GM12878 (cell line): Measurements from ENCODE around the gene REV3L. TPM values are rescaled to one million over a fixed set of nuclear protein-coding genes. Genes with fewer than 3 reads are reported as not detected.

Experiments
- ATAC-seq: fragments of 200-7000 bp; cut with Tn5 transposase; 3 replicates; pipeline ENCODE4 v1.9.1; 2020; ENCODE audit warnings: mild to moderate bottlenecking, moderate library complexity
- BruUV-seq: library from RNA; stranded (reverse); fragments of 400-500 nt; replicated peaks from 2 replicates; lab custom pipeline; 2021; lab: Mats Ljungman, UMichigan
- CTCF ChIA-PET: fragments of 300-600 bp; sonication (Branson Sonifier 250); formaldehyde crosslinking; extraction: SDS; loops from one replicate; lab custom pipeline; 2021; ENCODE audit warnings: inconsistent platforms; lab: Yijun Ruan, JAX
- POLR2A ChIA-PET: fragments of 350-600 bp; formaldehyde crosslinking; extraction: SDS; loops from one replicate; lab custom pipeline; 2021; ENCODE audit warnings: inconsistent platforms; lab: Charles Lee
- RAD21 ChIA-PET: fragments of 300-600 bp; sonication (Branson Sonifier 250); formaldehyde crosslinking; loops from one replicate; lab custom pipeline; 2023; ENCODE audit warnings: antibody characterized with exemption; ENCODE audit not compliant: unreplicated experiment; lab: Charles Lee
- SMC1A ChIA-PET: fragments of 300-600 bp; sonication (Branson Sonifier 250); formaldehyde crosslinking; loops from one replicate; lab custom pipeline; 2023; ENCODE audit not compliant: unreplicated experiment, uncharacterized antibody; lab: Charles Lee
- DNase-seq: peaks from one replicate; pipeline ENCODE4 v3.0.0-alpha.2; 2011; ENCODE audit warnings: low read depth, low spot score
- FAIRE-seq: peaks from 3 replicates; lab custom pipeline; 2011; peaks lifted over from hg19 to GRCh38; lab: Jason Lieb, UNC
- H2AFZ ChIP-seq: 2 replicates; pipeline ENCODE4 v1.6.0; 2011; ENCODE audit warnings: low read depth, low read length, control low read depth; ENCODE audit not compliant: control insufficient read depth
- H3K27ac ChIP-seq: 2 replicates; pipeline ENCODE4 v1.5.1; 2011; ENCODE audit warnings: control low read depth; ENCODE audit not compliant: control insufficient read depth, insufficient read depth
- H3K27me3 ChIP-seq, 2 experiments: replicated peaks in 1 of 2; 2 replicates each; pipeline versions ENCODE4 v1.6.0 to v1.6.1; 2011; ENCODE audit warnings: low read length in 1 of 2; ENCODE audit not compliant: control insufficient read depth in 2 of 2, insufficient read depth in 2 of 2
- H3K36me3 ChIP-seq, 2 experiments: 2 replicates each; pipeline ENCODE4 v1.5.1; 2011; ENCODE audit warnings: low read length in 1 of 2; ENCODE audit not compliant: control insufficient read depth in 2 of 2, insufficient read depth in 2 of 2
- H3K4me1 ChIP-seq: 2 replicates; pipeline ENCODE4 v1.6.1; 2011; ENCODE audit warnings: mild to moderate bottlenecking, low read length, moderate library complexity, mixed read lengths; ENCODE audit not compliant: control insufficient read depth, insufficient read depth
- H3K4me2 ChIP-seq: 2 replicates; pipeline ENCODE4 v1.6.0; 2011; ENCODE audit warnings: control low read depth; ENCODE audit not compliant: control insufficient read depth, insufficient read depth
- H3K4me3 ChIP-seq: fragments of 200-600 bp; sonication (generic); 2 replicates; pipeline ENCODE4 v1.5.1; 2016
- H3K79me2 ChIP-seq: 2 replicates; pipeline ENCODE4 v1.6.0; 2011; ENCODE audit warnings: low read length; ENCODE audit not compliant: control insufficient read depth, insufficient read depth
- H3K9ac ChIP-seq: 2 replicates; pipeline ENCODE4 v1.8.0; 2011; ENCODE audit warnings: low read length, control low read depth, mixed read lengths; ENCODE audit not compliant: control insufficient read depth, insufficient read depth
- H3K9me3 ChIP-seq: replicated peaks from 3 replicates; pipeline ENCODE4 v1.5.1; 2011; ENCODE audit warnings: mild to moderate bottlenecking, low read length; ENCODE audit not compliant: control insufficient read depth, insufficient read depth
- H4K20me1 ChIP-seq: 2 replicates; pipeline ENCODE4 v1.6.0; 2011; ENCODE audit not compliant: control insufficient read depth, insufficient read depth
- ATF7 ChIP-seq: fragments of 450-650 bp; IDR thresholded peaks from 2 replicates; pipeline ENCODE4 v1.6.1; 2016; ENCODE audit warnings: low read depth, mild to moderate bottlenecking
- CREM ChIP-seq: IDR thresholded peaks from 2 replicates; pipeline ENCODE4 v1.6.1; 2014; ENCODE audit warnings: antibody characterized with exemption, low read depth
- HDGF ChIP-seq: fragments of 450-650 bp; IDR thresholded peaks from 2 replicates; pipeline ENCODE4 v1.6.1; 2016; ENCODE audit warnings: antibody characterized with exemption
- IKZF1 ChIP-seq: fragments of 450-650 bp; conservative IDR thresholded peaks from 2 replicates; pipeline ENCODE4 v1.6.1; 2017; ENCODE audit warnings: antibody characterized with exemption, mild to moderate bottlenecking
- JUNB ChIP-seq: IDR thresholded peaks from 2 replicates; pipeline ENCODE4 v1.6.1; 2016; ENCODE audit warnings: antibody characterized with exemption, mild to moderate bottlenecking
- NRF1 ChIP-seq: conservative IDR thresholded peaks from 2 replicates; pipeline ENCODE4 v1.6.1; 2011; ENCODE audit warnings: mild to moderate bottlenecking, low read depth, low read length, improper control_type of control experiment
- PAX5 ChIP-seq: IDR thresholded peaks from 2 replicates; pipeline ENCODE4 v1.6.1; 2011; ENCODE audit warnings: low read depth, low read length, borderline replicate concordance
- SMC3 ChIP-seq: IDR thresholded peaks from 2 replicates; pipeline ENCODE4 v1.6.1; 2011; ENCODE audit warnings: low read length, improper control_type of control experiment, borderline replicate concordance
- STAT3 ChIP-seq: IDR thresholded peaks from 2 replicates; pipeline ENCODE4 v1.6.1; 2011; ENCODE audit warnings: low read depth, low read length, improper control_type of control experiment
- WGBS: methylation state at CpG from one replicate; pipeline ENCODE4 v1.1.6; 2016; ENCODE audit warnings: low lambda C conversion rate; ENCODE audit not compliant: insufficient replicate concordance, insufficient coverage; ENCODE audit errors: missing lambda C conversion rate; 5-methylcytosine and 5-hydroxymethylcytosine counted together
- in situ Hi-C: fragments of 300-500 bp; cut with MboI; formaldehyde crosslinking; loops from 9 replicates; pipeline ENCODE4 v1.14.3; 2018; ENCODE audit warnings: mixed read lengths
- intact Hi-C: fragments of 100-400 bp; cut with micrococcal nuclease; formaldehyde crosslinking; loops from one replicate; pipeline ENCODE4 v1.14.2; 2022; ENCODE audit not compliant: unreplicated experiment
- polyA plus RNA-seq, 11 experiments: library from polyadenylated mRNA; depleted of rRNA in 4 of 11; unstranded in 6 of 11; stranded (reverse) in 5 of 11; fragments of >200 nt; fragmentation: Nextera tagmentation in 4 of 11; fragmentation: Illumina TruSeq in 1 of 11; extraction: Ambion mirVana in 4 of 11; extraction: Trizol in 1 of 11; gene quantifications; 1 replicate in 1 of 11; 2 replicates in 10 of 11; pipeline versions ENCODE4 v1.2.1 to v1.2.3, GENCODE V29; 2011 to 2016; ENCODE audit warnings: inconsistent platforms in 2 of 11, missing spikeins in 2 of 11, low read depth in 1 of 11
- total RNA-seq, 4 experiments: library from RNA; depleted of rRNA in 3 of 4; stranded (reverse); fragments of >200 nt in 3 of 4; fragmentation: Illumina TruSeq in 1 of 4; extraction: Trizol in 1 of 4; gene quantifications; 2 replicates each; pipeline versions ENCODE4 v1.2.1 to v1.2.3, GENCODE V29; 2013 to 2021
- TF ChIP-seq, protein P1 (sequence below): IDR thresholded peaks from 2 replicates; pipeline ENCODE4 v1.6.1; 2012; ENCODE audit warnings: mild to moderate bottlenecking, low read depth, low read length
- TF ChIP-seq, protein P2 (sequence below): IDR thresholded peaks from 2 replicates; pipeline ENCODE4 v1.6.1; 2012; ENCODE audit warnings: low read depth, low read length, improper control_type of control experiment
- TF ChIP-seq, protein P3 (sequence below): IDR thresholded peaks from 2 replicates; pipeline ENCODE4 v1.6.1; 2012; ENCODE audit warnings: low read length, inconsistent platforms

The REV3L gene
- total and polyA plus RNA-seq, 10 of the 15 experiments (the other 5 are each of a cell fraction or from before 2014, with no cell fraction given), result 7.6 to 33.6 (median 21.5) TPM

DNA sequence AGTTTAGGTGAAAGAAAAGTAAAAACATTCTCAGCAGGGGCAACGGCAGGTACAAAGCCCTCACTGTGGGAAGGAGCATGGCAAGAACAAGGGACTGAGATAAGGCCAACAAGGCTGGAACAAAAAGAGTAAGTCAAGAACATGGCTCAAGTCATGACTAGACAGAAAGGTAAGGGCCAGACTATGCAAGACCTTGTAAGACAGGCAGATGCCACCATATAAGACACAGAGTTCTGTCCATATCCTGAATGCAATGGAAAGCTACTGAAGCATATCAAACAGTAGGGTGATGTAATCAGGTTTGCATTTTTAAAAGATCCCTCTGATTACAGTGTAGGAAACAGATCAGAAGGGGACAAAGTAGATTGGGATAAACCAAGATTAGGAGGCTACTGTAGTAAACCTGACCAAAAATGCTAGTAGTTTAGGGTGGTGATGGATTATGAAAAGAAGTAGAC lies 5.5 kb downstream of the REV3L start:
- peak; percentile 47 for FAIRE-seq
- ChIA-PET CTCF (interaction anchor here (0.7 to 3.1 kb wide), 28 partner anchors 13 to 573 kb away, joined by 3 to 215 read pairs (median 10); a partner anchor contains a TSS), RAD21 (interaction anchor here (1.0 to 3.1 kb wide), 34 partner anchors 8 to 566 kb away, joined by 3 to 263 read pairs (median 8); partner anchors contain the start of gene TRAF3IP2), SMC1A (interaction anchor here (0.6 to 3.1 kb wide), 42 partner anchors 8 to 566 kb away, joined by 3 to 153 read pairs (median 8); partner anchors contain the start of gene TRAF3IP2), POLR2A (interaction anchor here (0.8 to 2.0 kb wide), 10 partner anchors 10 to 218 kb away, joined by 3 to 52 read pairs (median 8); partner anchors contain the start of gene TRAF3IP2)
- peak; percentile 42 for DNase-seq
- H3K4me1 ChIP-seq, result peaks cover 12% of the 10 kb centered on the region; the same call in 1 of the 2 replicates
- peak overlapping the region; percentile 24 for H3K4me3 ChIP-seq
- no peak for TF ChIP-seq CREM
- peak; percentile 56; the same call in 1 of the 2 replicates for TF ChIP-seq HDGF
- TF ChIP-seq JUNB, result peak; percentile 14; the same call in 1 of the 2 replicates
- no peak for TF ChIP-seq NRF1
- TF ChIP-seq, protein P1, sequence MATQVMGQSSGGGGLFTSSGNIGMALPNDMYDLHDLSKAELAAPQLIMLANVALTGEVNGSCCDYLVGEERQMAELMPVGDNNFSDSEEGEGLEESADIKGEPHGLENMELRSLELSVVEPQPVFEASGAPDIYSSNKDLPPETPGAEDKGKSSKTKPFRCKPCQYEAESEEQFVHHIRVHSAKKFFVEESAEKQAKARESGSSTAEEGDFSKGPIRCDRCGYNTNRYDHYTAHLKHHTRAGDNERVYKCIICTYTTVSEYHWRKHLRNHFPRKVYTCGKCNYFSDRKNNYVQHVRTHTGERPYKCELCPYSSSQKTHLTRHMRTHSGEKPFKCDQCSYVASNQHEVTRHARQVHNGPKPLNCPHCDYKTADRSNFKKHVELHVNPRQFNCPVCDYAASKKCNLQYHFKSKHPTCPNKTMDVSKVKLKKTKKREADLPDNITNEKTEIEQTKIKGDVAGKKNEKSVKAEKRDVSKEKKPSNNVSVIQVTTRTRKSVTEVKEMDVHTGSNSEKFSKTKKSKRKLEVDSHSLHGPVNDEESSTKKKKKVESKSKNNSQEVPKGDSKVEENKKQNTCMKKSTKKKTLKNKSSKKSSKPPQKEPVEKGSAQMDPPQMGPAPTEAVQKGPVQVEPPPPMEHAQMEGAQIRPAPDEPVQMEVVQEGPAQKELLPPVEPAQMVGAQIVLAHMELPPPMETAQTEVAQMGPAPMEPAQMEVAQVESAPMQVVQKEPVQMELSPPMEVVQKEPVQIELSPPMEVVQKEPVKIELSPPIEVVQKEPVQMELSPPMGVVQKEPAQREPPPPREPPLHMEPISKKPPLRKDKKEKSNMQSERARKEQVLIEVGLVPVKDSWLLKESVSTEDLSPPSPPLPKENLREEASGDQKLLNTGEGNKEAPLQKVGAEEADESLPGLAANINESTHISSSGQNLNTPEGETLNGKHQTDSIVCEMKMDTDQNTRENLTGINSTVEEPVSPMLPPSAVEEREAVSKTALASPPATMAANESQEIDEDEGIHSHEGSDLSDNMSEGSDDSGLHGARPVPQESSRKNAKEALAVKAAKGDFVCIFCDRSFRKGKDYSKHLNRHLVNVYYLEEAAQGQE, result no peak
- peak; percentile 93 for TF ChIP-seq ATF7
- TF ChIP-seq, protein P2, sequence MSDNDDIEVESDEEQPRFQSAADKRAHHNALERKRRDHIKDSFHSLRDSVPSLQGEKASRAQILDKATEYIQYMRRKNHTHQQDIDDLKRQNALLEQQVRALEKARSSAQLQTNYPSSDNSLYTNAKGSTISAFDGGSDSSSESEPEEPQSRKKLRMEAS, result no peak
- 0 out of 2 replicates have a peak, but pooled peaks have one; percentile 17 for TF ChIP-seq IKZF1
- peak; percentile 39; the same call in 1 of the 2 replicates for TF ChIP-seq PAX5
- TF ChIP-seq STAT3, result no peak
- TF ChIP-seq, protein P3, sequence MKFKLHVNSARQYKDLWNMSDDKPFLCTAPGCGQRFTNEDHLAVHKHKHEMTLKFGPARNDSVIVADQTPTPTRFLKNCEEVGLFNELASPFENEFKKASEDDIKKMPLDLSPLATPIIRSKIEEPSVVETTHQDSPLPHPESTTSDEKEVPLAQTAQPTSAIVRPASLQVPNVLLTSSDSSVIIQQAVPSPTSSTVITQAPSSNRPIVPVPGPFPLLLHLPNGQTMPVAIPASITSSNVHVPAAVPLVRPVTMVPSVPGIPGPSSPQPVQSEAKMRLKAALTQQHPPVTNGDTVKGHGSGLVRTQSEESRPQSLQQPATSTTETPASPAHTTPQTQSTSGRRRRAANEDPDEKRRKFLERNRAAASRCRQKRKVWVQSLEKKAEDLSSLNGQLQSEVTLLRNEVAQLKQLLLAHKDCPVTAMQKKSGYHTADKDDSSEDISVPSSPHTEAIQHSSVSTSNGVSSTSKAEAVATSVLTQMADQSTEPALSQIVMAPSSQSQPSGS, result peak; percentile 39; the same call in 1 of the 2 replicates
- TF ChIP-seq SMC3, result 0 out of 2 replicates have a peak, but pooled peaks have one; percentile 14
- WGBS, result 94% methylated on average over 1 of the region's 1 CpG
- H3K27ac ChIP-seq, result peak overlapping the region; percentile 35
- no TSS peak for BruUV-seq
- peak overlapping the region; percentile 51 for H3K4me2 ChIP-seq
- no peaks in the 10 kb centered on the region; a peak in 1 of 4 replicates for H3K36me3 ChIP-seq
- ATAC-seq, result peak; percentile 62
- no peaks in the 10 kb centered on the region for H4K20me1 ChIP-seq
- intact Hi-C loops, result loop anchor here (1.0 to 5.0 kb wide), 4 partner anchors 50 to 218 kb away; a partner anchor contains a TSS
- peak overlapping the region; percentile 17; the same call in 1 of the 2 replicates for H3K9ac ChIP-seq
- no peak overlapping the region for H2AFZ ChIP-seq
- H3K27me3 ChIP-seq, result no peaks in the 10 kb centered on the region
- in situ Hi-C loops, result loop anchor here (5.0 kb wide), 1 partner anchor 215 kb away; no protein-coding TSS in a partner anchor
- H3K9me3 ChIP-seq, result no peaks in the 10 kb centered on the region
- peaks cover 98% of the 10 kb centered on the region for H3K79me2 ChIP-seq
